HepG2 (cell line): ENCODE results near the gene GPBAR1. TPM values are rescaled to one million over a fixed set of nuclear protein-coding genes. Genes with fewer than 3 reads are reported as not detected.

ENCODE experiments used
- ATF3 ChIP-seq: sonication (generic); formaldehyde crosslinking; IDR thresholded peaks from 2 replicates; pipeline ENCODE4 v1.4.0; 2020; ENCODE audit warnings: missing genetic modification reagents
- CHD4 ChIP-seq: fragments of 200-600 bp; sonication (generic); IDR thresholded peaks from 2 replicates; pipeline ENCODE4 v1.7.0; 2017; ENCODE audit warnings: mild to moderate bottlenecking, low read length, borderline replicate concordance
- HNF1A ChIP-seq, 2 experiments: sonication (generic) in 1 of 2; formaldehyde crosslinking in 1 of 2; IDR thresholded peaks; 2 replicates each; pipeline versions ENCODE4 v1.4.0 to v1.6.1; 2016 to 2020; ENCODE audit warnings: borderline replicate concordance in 1 of 2, low read depth in 1 of 2, mild to moderate bottlenecking in 1 of 2, missing genetic modification reagents in 1 of 2
- KDM2A ChIP-seq: sonication (generic); formaldehyde crosslinking; IDR thresholded peaks from 2 replicates; pipeline ENCODE4 v1.4.0; 2020; ENCODE audit warnings: low read depth, missing genetic modification reagents, borderline replicate concordance
- REL ChIP-seq: sonication (generic); formaldehyde crosslinking; conservative IDR thresholded peaks from 2 replicates; pipeline ENCODE4 v1.8.0; 2022; ENCODE audit warnings: mild to moderate bottlenecking, missing genetic modification reagents, moderate library complexity
- REST ChIP-seq, 2 experiments: IDR thresholded peaks; 2 replicates each; pipeline ENCODE4 v1.6.1; 2011 to 2012; ENCODE audit warnings: low read length in 2 of 2, borderline replicate concordance in 1 of 2, low read depth in 1 of 2, mild to moderate bottlenecking in 1 of 2, moderate library complexity in 1 of 2
- REXO4 ChIP-seq: sonication (generic); formaldehyde crosslinking; IDR thresholded peaks from 2 replicates; pipeline ENCODE4 v1.8.0; 2022; ENCODE audit warnings: missing genetic modification reagents, mild to moderate bottlenecking, borderline replicate concordance
- SNRNP70 ChIP-seq: fragments of 200-400 bp; formaldehyde crosslinking; IDR thresholded peaks from 2 replicates; pipeline ENCODE4 v1.6.1; 2017; ENCODE audit warnings: mild to moderate bottlenecking, low read depth, low read length, moderate library complexity
- ZBTB14 ChIP-seq: sonication (generic); formaldehyde crosslinking; IDR thresholded peaks from 2 replicates; pipeline ENCODE4 v1.4.0; 2020; ENCODE audit warnings: missing genetic modification reagents
- ZNF224 ChIP-seq: sonication (generic); formaldehyde crosslinking; IDR thresholded peaks from 2 replicates; pipeline ENCODE4 v1.5.0; 2020; ENCODE audit warnings: mild to moderate bottlenecking, missing genetic modification reagents
- ZNF235 ChIP-seq: sonication (generic); formaldehyde crosslinking; IDR thresholded peaks from 2 replicates; pipeline ENCODE4 v1.8.1; 2023; ENCODE audit warnings: mild to moderate bottlenecking, missing genetic modification reagents, borderline replicate concordance
- ZNF512B ChIP-seq: sonication (generic); formaldehyde crosslinking; IDR thresholded peaks from 2 replicates; pipeline ENCODE4 v1.5.1; 2020; ENCODE audit warnings: missing genetic modification reagents, mild to moderate bottlenecking, borderline replicate concordance
- ZSCAN31 ChIP-seq: sonication (generic); formaldehyde crosslinking; IDR thresholded peaks from 2 replicates; pipeline ENCODE4 v1.5.0; 2020; ENCODE audit warnings: low read depth, mild to moderate bottlenecking, missing genetic modification reagents
- polyA plus RNA-seq, 8 experiments: library from polyadenylated mRNA; depleted of rRNA in 3 of 8; stranded (reverse) in 7 of 8; unstranded in 1 of 8; fragments of >200 nt; fragmentation: Illumina TruSeq in 4 of 8; extraction: Trizol in 4 of 8; gene quantifications; 2 replicates each; pipeline versions ENCODE4 v1.2.1 to v1.2.3, GENCODE V29; 2011 to 2016; ENCODE audit warnings: low read depth in 4 of 8, missing spikeins in 1 of 8, mixed read lengths in 1 of 8; ENCODE audit not compliant: insufficient read depth in 1 of 8
- total RNA-seq, 5 experiments: library from RNA; depleted of rRNA; stranded (reverse); fragments of >200 nt; fragmentation: Illumina TruSeq; extraction: Trizol; gene quantifications; 2 replicates each; pipeline ENCODE4 v1.2.3, GENCODE V29; 2016; ENCODE audit warnings: low read depth in 1 of 5

The GPBAR1 gene
- total and polyA plus RNA-seq, 2 of the 13 experiments (the other 11 are each of a cell fraction or from before 2014, with no cell fraction given), result 0.05 to 0.09 TPM

GRCh38 chr2:218292048-218293014 is 31.5 kb downstream of the GPBAR1 start, which contains the start of gene TMBIM1 (continued):
- TF ChIP-seq REL (CRISPR knock-in tag) (no peak), ATF3 (CRISPR knock-in tag) (no peak; the same call in none of the 2 replicates), REST (IDR thresholded peaks at IDR 0.05; ENCODE audit: borderline replicate concordance in 1 of 2, low read depth in 1 of 2, low read length in 2 of 2) (0 out of 4 replicates have a peak, but pooled peaks of 1 of the 2 experiments have one; percentile 10), CHD4 (no peak), ZNF224 (CRISPR knock-in tag) (no peak), ZNF235 (peak; percentile 30; the same call in 1 of the 2 replicates), KDM2A (CRISPR knock-in tag) (peak; percentile 68), HNF1A (IDR thresholded peaks at IDR 0.05; ENCODE audit: low read depth) (no peak), HNF1A (CRISPR knock-in tag; IDR thresholded peaks at IDR 0.05; ENCODE audit: borderline replicate concordance) (no peak), REXO4 (CRISPR knock-in tag) (no peak), ZBTB14 (peak; percentile 83), ZNF512B (CRISPR knock-in tag) (no peak), ZSCAN31 (CRISPR knock-in tag) (peak; percentile 74), SNRNP70 (no peak)
